ENCODE measurements around the gene LDLRAD4.

LDLRAD4 gene

DNA sequence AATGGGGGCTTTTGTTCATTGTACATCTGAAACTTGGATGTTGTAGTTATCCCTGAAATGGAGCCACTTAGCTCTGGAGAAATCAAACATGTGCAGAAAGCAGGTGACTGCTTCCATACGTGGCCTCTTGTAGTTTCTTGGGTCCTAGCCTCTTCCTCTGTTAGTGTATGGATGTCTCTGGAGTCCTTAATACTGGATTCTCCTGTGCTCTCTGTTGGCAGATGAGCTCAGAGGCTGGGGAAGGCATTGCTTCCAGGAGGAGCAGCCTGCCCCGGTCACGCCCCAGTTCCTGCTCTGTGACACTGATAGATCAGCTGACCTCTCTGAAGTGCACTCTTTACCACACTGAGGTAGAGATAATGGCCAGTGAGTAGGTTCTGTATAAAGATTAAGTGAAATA, 176.2 kb downstream of the LDLRAD4 start:
- DNase-seq = no peak

DNA sequence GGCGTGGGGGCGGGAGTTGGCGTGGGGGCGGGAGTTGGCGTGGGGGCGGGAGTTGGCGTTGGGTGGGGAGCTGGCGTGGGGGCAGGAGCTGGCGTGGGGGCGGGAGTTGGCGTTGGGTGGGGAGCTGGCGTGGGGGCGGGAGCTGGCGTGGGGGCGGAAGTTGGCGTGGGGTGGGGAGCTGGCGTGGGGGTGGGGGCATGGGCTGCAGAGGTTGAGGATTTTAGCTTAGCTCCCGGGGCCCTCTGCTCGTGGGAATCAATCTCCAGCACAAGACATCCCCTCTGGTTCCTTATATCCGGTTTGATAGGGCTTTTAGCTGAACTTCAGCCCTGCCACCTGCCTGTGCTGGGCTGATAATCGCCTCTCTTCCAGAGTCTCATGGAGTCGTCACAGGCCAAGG, 177.0 kb downstream of the LDLRAD4 start:
- DNase-seq = no peak

- DNase-seq = no peak
These were observed 179.1 kb downstream of the LDLRAD4 start for GRCh38 chr18:13397504-13398163.

GRCh38 chr18:13398631-13399030, 180.1 kb downstream of the LDLRAD4 start:
- no peak for DNase-seq

GRCh38 chr18:13399511-13399910, 181.0 kb downstream of the LDLRAD4 start:
- no peak for DNase-seq

GRCh38 chr18:13400636-13401315, 182.2 kb downstream of the LDLRAD4 start:
- DNase-seq = no peak

- DNase-seq = no peak
These were observed 182.8 kb downstream of the LDLRAD4 start for GRCh38 chr18:13401404-13401803.

DNA sequence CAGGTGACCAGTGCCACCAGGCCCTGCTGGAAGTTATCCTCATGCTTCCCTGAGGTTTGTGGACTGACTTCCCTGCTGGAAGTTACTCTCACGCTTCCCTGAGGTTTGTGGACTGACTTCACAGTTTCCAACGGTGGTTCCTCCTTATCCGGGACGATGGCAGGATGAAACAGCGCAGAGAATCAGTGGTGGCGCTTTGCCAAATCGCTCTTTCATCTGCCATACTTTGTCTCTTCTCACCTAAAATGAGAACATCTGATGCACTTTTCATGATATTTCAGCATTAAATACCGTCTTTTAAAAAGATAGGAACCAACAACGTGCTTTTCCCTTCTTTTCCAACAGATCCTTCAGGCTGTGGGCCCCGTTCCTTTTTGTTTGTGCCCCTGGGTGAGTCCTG, 183.3 kb downstream of the LDLRAD4 start:
- no peak for DNase-seq

GRCh38 chr18:13403786-13404549, 185.4 kb downstream of the LDLRAD4 start:
- DNase-seq = no peak

- DNase-seq = no peak
These were observed 186.9 kb downstream of the LDLRAD4 start for GRCh38 chr18:13405305-13406038.

DNA sequence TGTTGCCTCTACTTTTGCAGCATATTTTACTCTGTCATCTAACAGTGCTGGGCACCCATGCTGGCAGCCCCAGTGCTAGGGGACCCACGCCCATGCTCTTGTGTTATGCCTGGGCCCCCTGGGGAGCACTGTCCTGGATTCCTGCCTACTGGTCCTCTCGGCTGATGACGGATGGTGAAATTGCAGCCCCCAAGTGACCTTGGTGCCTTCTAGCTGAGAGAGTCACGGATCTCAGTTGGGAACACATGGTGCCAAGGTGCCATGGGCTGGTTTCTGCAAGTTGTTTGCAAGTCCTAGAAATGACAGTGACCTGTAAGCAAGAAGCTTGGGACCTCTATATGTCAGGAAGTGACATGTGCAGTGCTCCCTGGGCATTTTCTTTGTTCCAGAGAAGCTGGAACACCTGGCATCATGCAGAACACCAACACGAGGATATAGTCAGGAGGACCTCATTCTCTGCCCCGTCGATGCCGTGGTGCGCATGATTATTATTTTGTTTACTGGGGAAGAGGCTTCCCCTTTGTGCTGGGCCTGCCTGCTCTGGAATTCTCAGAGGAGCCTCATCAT, 187.6 kb downstream of the LDLRAD4 start:
- no peak for DNase-seq

DNA sequence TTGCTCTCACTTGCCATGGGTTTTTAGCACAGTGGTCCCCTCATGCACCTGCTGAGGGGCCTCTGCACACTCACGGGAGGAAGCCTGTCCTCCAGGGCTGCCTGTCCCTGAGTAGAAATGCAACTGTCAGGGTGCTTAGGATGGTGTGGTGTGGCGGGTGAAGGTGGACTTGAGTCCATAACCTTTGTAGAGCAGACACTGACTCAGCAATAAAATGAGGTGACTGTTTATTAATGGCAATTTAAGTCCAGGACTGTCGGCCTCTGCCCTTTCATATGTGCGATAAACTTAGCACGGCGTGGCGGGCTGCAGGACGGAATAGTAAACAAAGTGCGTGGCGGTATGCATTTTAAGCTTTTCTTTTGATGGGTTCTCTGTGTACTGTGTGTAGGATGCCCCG, 188.2 kb downstream of the LDLRAD4 start:
- no peak for DNase-seq

GRCh38 chr18:13407484-13407883, 188.9 kb downstream of the LDLRAD4 start:
- no peak for DNase-seq

GRCh38 chr18:13409026-13409425, 190.5 kb downstream of the LDLRAD4 start:
- no peak for DNase-seq

DNA sequence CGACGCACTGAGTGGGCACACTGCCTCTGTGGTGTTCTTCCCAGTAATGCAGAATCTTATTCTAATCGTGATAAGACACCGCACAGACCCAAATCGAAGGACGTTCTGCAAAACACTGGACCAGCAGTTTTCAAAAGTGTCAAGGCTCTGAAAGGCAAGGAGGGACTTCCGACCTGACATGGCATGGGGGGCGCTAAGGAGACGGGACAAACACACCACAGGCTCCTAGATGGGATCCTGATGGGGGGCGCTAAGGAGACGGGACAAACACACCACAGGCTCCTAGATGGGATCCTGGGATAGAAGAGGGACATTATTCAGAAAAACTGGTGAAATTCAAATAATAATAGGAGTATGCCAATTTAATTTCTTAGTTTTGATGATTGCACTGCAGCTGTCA, 191.4 kb downstream of the LDLRAD4 start:
- DNase-seq = no peak

DNA sequence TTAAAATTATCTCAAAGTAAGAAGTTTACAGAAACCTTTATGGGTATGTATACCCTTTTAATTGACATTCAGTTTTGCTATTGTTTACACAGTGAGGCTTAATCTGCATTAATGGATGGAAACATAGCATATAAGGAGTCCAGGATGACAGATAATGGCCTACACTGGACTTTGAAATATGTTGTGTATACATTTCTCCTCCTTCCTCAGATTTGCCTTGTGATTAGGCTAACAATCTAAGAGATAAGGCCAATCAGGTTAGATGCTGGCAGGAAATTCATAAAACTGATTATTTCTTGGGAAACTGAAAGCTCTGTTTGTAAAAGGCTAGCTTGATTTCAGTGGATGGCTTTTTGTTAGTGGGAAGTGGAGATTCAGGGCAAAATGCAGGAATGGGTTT, 191.9 kb downstream of the LDLRAD4 start:
- no peak for DNase-seq

DNA sequence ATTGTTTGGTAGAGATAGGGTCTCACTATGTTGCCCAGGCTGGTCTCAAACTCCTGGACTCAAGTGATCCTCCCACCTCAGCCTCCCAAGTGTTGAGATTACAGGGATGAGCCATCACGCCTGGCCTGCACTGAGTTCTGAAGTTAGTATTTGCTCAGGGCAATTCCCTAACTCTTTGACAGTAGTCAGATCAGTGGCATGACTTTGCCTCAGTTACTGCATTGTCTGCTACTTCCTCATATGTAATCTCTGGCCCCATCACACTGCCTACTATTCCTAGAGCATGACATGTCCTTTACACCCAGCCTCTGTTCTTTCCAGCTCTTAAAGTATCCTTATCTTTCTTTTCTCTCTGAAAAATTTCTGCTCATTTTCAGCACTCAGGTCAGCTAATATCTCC, 193.5 kb downstream of the LDLRAD4 start:
- DNase-seq = no peak

GRCh38 chr18:13412901-13413300, 194.3 kb downstream of the LDLRAD4 start:
- DNase-seq = no peak

GRCh38 chr18:13414102-13414501, 195.5 kb downstream of the LDLRAD4 start:
- DNase-seq = no peak

GRCh38 chr18:13414521-13414920, 196.0 kb downstream of the LDLRAD4 start:
- no peak for DNase-seq

- no peak for DNase-seq
These were observed 197.2 kb downstream of the LDLRAD4 start for GRCh38 chr18:13415736-13416135.

- no peak for DNase-seq
These were observed 197.6 kb downstream of the LDLRAD4 start for GRCh38 chr18:13416208-13416607.

GRCh38 chr18:13416848-13417247, 198.3 kb downstream of the LDLRAD4 start:
- DNase-seq = no peak
